Loucy (cell line): Measurements from ENCODE around the gene RSAD1.

Experiments
- H2AFZ ChIP-seq: fragments of 200-600 bp; sonication (generic); 2 replicates; pipeline ENCODE4 v1.6.0; 2016; ENCODE audit warnings: antibody characterized with exemption, mild to moderate bottlenecking, low read length, moderate library complexity
- H3F3A ChIP-seq: fragments of 200-600 bp; 2 replicates; pipeline ENCODE4 v1.6.0; 2016; ENCODE audit warnings: antibody characterized with exemption, low read depth, mild to moderate bottlenecking
- H3K27me3 ChIP-seq: fragments of 200-600 bp; sonication (generic); 2 replicates; pipeline ENCODE4 v1.6.1; 2014; ENCODE audit warnings: low read length, mild to moderate bottlenecking; ENCODE audit not compliant: insufficient read depth, poor library complexity, severe bottlenecking
- H3K36me3 ChIP-seq: fragments of 200-600 bp; sonication (generic); 2 replicates; pipeline ENCODE4 v1.6.1; 2016; ENCODE audit warnings: low read length; ENCODE audit not compliant: insufficient read depth
- H3K4me1 ChIP-seq: fragments of 200-600 bp; sonication (generic); 2 replicates; pipeline ENCODE4 v1.5.1; 2014; ENCODE audit warnings: low read length, mild to moderate bottlenecking; ENCODE audit not compliant: insufficient read depth, poor library complexity, severe bottlenecking
- H3K4me2 ChIP-seq: fragments of 200-600 bp; sonication (generic); 2 replicates; pipeline ENCODE4 v1.6.0; 2014; ENCODE audit warnings: antibody characterized with exemption, low read length, low read depth, mild to moderate bottlenecking; ENCODE audit not compliant: poor library complexity, severe bottlenecking
- H3K4me3 ChIP-seq: fragments of 200-600 bp; sonication (generic); 2 replicates; pipeline ENCODE4 v1.5.1; 2014; ENCODE audit warnings: low read length, mild to moderate bottlenecking, mixed read lengths; ENCODE audit not compliant: poor library complexity, severe bottlenecking
- H3K79me2 ChIP-seq: fragments of 200-600 bp; sonication (generic); 2 replicates; pipeline ENCODE4 v1.6.1; 2014; ENCODE audit warnings: low read length; ENCODE audit not compliant: insufficient read depth
- H3K9ac ChIP-seq: fragments of 200-600 bp; sonication (generic); 2 replicates; pipeline ENCODE4 v1.6.0; 2014; ENCODE audit warnings: mild to moderate bottlenecking, low read depth, low read length, moderate library complexity; ENCODE audit not compliant: poor library complexity, severe bottlenecking
- H3K9me2 ChIP-seq: fragments of 200-600 bp; sonication (generic); replicated peaks from 2 replicates; pipeline ENCODE4 v1.6.1; 2016; ENCODE audit warnings: low read depth, low read length, mixed read lengths
- H3K9me3 ChIP-seq: fragments of 200-600 bp; sonication (generic); 2 replicates; pipeline ENCODE4 v1.6.1; 2014; ENCODE audit warnings: mild to moderate bottlenecking, antibody characterized with exemption, low read length, low read depth; ENCODE audit not compliant: insufficient read depth
- H4K20me1 ChIP-seq: fragments of 200-600 bp; sonication (generic); 2 replicates; pipeline ENCODE4 v1.6.0; 2014; ENCODE audit warnings: antibody characterized with exemption, low read length, mild to moderate bottlenecking; ENCODE audit not compliant: insufficient read depth, poor library complexity, severe bottlenecking
- CTCF ChIP-seq: fragments of 200-600 bp; sonication (generic); conservative IDR thresholded peaks from 2 replicates; pipeline ENCODE4 v1.5.1; 2014; ENCODE audit warnings: mild to moderate bottlenecking, antibody characterized with exemption, low read length
- EZH2phosphoT487 ChIP-seq: fragments of 200-600 bp; IDR thresholded peaks from 2 replicates; pipeline ENCODE4 v1.6.1; 2018; ENCODE audit warnings: antibody characterized with exemption, mild to moderate bottlenecking, moderate library complexity, borderline replicate concordance

Gene RSAD1

GRCh38 chr17:50440172-50440837, 38.4 kb upstream of the RSAD1 start:
- H4K20me1 ChIP-seq = no peaks in the 10 kb centered on the region
- H3F3A ChIP-seq = no peaks in the 10 kb centered on the region
- no peak overlapping the region for H3K4me2 ChIP-seq
- H3K4me1 ChIP-seq = peaks cover 8% of the 10 kb centered on the region
- no peaks in the 10 kb centered on the region for H3K79me2 ChIP-seq
- no peak for TF ChIP-seq CTCF
- TF ChIP-seq EZH2phosphoT487 = no peak
- no peaks in the 10 kb centered on the region for H3K9me2 ChIP-seq
- H3K4me3 ChIP-seq = no peak overlapping the region
- H2AFZ ChIP-seq = no peak overlapping the region
- no peaks in the 10 kb centered on the region for H3K27me3 ChIP-seq
- no peaks in the 10 kb centered on the region for H3K36me3 ChIP-seq
- no peaks in the 10 kb centered on the region for H3K9me3 ChIP-seq
- H3K9ac ChIP-seq = no peak overlapping the region

GRCh38 chr17:50440838-50441829, 37.5 kb upstream of the RSAD1 start:
- H3K27me3 ChIP-seq = no peaks in the 10 kb centered on the region
- H3K4me2 ChIP-seq = no peak overlapping the region
- no peaks in the 10 kb centered on the region for H3K9me3 ChIP-seq
- no peak overlapping the region for H3K4me3 ChIP-seq
- H2AFZ ChIP-seq = no peak overlapping the region
- H3K36me3 ChIP-seq = no peaks in the 10 kb centered on the region
- H3K9ac ChIP-seq = no peak overlapping the region
- TF ChIP-seq CTCF = no peak
- TF ChIP-seq EZH2phosphoT487 = no peak
- H4K20me1 ChIP-seq = no peaks in the 10 kb centered on the region
- no peaks in the 10 kb centered on the region for H3F3A ChIP-seq
- H3K79me2 ChIP-seq = no peaks in the 10 kb centered on the region
- peaks cover 8% of the 10 kb centered on the region for H3K4me1 ChIP-seq
- no peaks in the 10 kb centered on the region for H3K9me2 ChIP-seq

- Histone ChIP-seq H3F3A (no peaks in the 10 kb centered on the region), H3K9me3 (no peaks in the 10 kb centered on the region), H3K27me3 (no peaks in the 10 kb centered on the region), H3K79me2 (no peaks in the 10 kb centered on the region), H2AFZ (no peak overlapping the region), H3K4me2 (no peak overlapping the region), H3K4me1 (peaks cover 8% of the 10 kb centered on the region), H3K36me3 (no peaks in the 10 kb centered on the region), H3K9me2 (no peaks in the 10 kb centered on the region), H3K9ac (no peak overlapping the region), H3K4me3 (no peak overlapping the region), H4K20me1 (no peaks in the 10 kb centered on the region)
- TF ChIP-seq EZH2phosphoT487 (no peak), CTCF (no peak)
Observed at GRCh38 chr17:50443505-50443974, 35.1 kb upstream of the RSAD1 start.
